Right atrium auricular region (tissue), 2 donors: ENCODE results near the gene RNLS. TPM values are rescaled to one million over a fixed set of nuclear protein-coding genes. Genes with fewer than 3 reads are reported as not detected.

Experiments used
- DNase-seq: peaks from one replicate; pipeline ENCODE4 v3.0.0-alpha.2; 2019; ENCODE audit warnings: low spot score
- H3K27ac ChIP-seq, 2 donors: fragments of 200-600 bp; sonication (generic); 1 replicate in 1 of 2; 2 replicates in 1 of 2; pipeline ENCODE4 v1.5.1; 2016 to 2019
- H3K27me3 ChIP-seq, 2 donors: fragments of 200-600 bp; sonication (generic); one replicate each; pipeline versions ENCODE4 v1.5.1 to v1.6.0; 2017 to 2019
- H3K36me3 ChIP-seq: fragments of 200-600 bp; sonication (generic); one replicate; pipeline ENCODE4 v1.5.1; 2016
- H3K4me1 ChIP-seq, 2 donors: fragments of 200-600 bp; sonication (generic); one replicate each; pipeline versions ENCODE4 v1.5.1 to v1.6.0; 2017 to 2019
- H3K4me3 ChIP-seq, 2 donors: fragments of 200-600 bp; sonication (generic); 1 replicate in 1 of 2; 2 replicates in 1 of 2; pipeline ENCODE4 v1.5.1; 2017 to 2019; ENCODE audit warnings: mild to moderate bottlenecking in 1 of 2, moderate library complexity in 1 of 2
- H3K9me3 ChIP-seq, 2 donors: fragments of 200-600 bp; sonication (generic); one replicate each; pipeline ENCODE4 v1.5.1; 2019
- CTCF ChIP-seq, 2 donors: fragments of 200-600 bp; sonication (generic); IDR thresholded peaks; one replicate each; pipeline ENCODE4 v1.5.1; 2019; ENCODE audit warnings: antibody characterized with exemption in 2 of 2
- total RNA-seq, 2 donors: library from RNA; depleted of rRNA; stranded (reverse); fragments of >200 nt; gene quantifications; one replicate each; pipeline ENCODE4 v1.1.0, GENCODE V29; 2016

Gene RNLS
- total RNA-seq, 2 donors from 2014 or later = 14.9 to 26.8 TPM

- Histone ChIP-seq H3K4me1 (no peaks in the 10 kb centered on the region), H3K27me3 (no peaks in the 10 kb centered on the region), H3K27ac (no peak overlapping the region), H3K4me3 (no peak overlapping the region), H3K9me3 (no peaks in the 10 kb centered on the region), H3K36me3 (no peaks in the 10 kb centered on the region)
- no peak for DNase-seq
- TF ChIP-seq CTCF (IDR thresholded peaks at IDR 0.05) = no peak
Observed at GRCh38 chr10:88439932-88440331, 143.2 kb downstream of the RNLS start.

- no peak overlapping the region for H3K27ac ChIP-seq
Observed at GRCh38 chr10:88437411-88437810, 145.7 kb downstream of the RNLS start.

GRCh38 chr10:88433565-88434186, 149.4 kb downstream of the RNLS start:
- no peak for TF ChIP-seq CTCF (IDR thresholded peaks at IDR 0.05)
- Histone ChIP-seq H3K4me3 (no peak overlapping the region), H3K36me3 (no peaks in the 10 kb centered on the region), H3K4me1 (peaks cover 0 to under 1% of the 10 kb centered on the region in 2 donors), H3K27ac (no peak overlapping the region), H3K9me3 (no peaks in the 10 kb centered on the region), H3K27me3 (no peaks in the 10 kb centered on the region)
- no peak for DNase-seq

More at GRCh38 chr10:88437411-88437810, 145.7 kb downstream of the RNLS start:
- DNase-seq = no peak
- Histone ChIP-seq H3K27me3 (no peaks in the 10 kb centered on the region), H3K9me3 (no peaks in the 10 kb centered on the region), H3K36me3 (no peaks in the 10 kb centered on the region), H3K4me1 (no peaks in the 10 kb centered on the region), H3K4me3 (no peak overlapping the region)
- no peak for TF ChIP-seq CTCF (IDR thresholded peaks at IDR 0.05)

- Histone ChIP-seq H3K36me3 (no peaks in the 10 kb centered on the region), H3K9me3 (no peaks in the 10 kb centered on the region), H3K27ac (no peak overlapping the region), H3K27me3 (no peaks in the 10 kb centered on the region), H3K4me3 (no peak overlapping the region), H3K4me1 (peaks cover 0 to 10% of the 10 kb centered on the region in 2 donors)
- TF ChIP-seq CTCF (IDR thresholded peaks at IDR 0.05) = no peak
- DNase-seq = no peak
Observed at GRCh38 chr10:88431103-88431502, 152.0 kb downstream of the RNLS start.

GRCh38 chr10:88428976-88429375, 154.1 kb downstream of the RNLS start:
- no peaks in the 10 kb centered on the region for H3K27me3 ChIP-seq
- no peak for DNase-seq
- H3K9me3 ChIP-seq = no peaks in the 10 kb centered on the region
- TF ChIP-seq CTCF (IDR thresholded peaks at IDR 0.05) = no peak
- no peak overlapping the region for H3K4me3 ChIP-seq
- H3K36me3 ChIP-seq = no peaks in the 10 kb centered on the region
- H3K4me1 ChIP-seq = peaks cover 0 to 10% of the 10 kb centered on the region in 2 donors
- H3K27ac ChIP-seq = peak overlapping the region in 1 of 2 donors; percentile 61

- Histone ChIP-seq H3K36me3 (no peaks in the 10 kb centered on the region), H3K27ac (peak overlapping the region in 1 of 2 donors; percentile 61), H3K4me3 (no peak overlapping the region), H3K27me3 (no peaks in the 10 kb centered on the region), H3K4me1 (peaks cover 0 to 10% of the 10 kb centered on the region in 2 donors), H3K9me3 (no peaks in the 10 kb centered on the region)
- DNase-seq = no peak
- no peak for TF ChIP-seq CTCF (IDR thresholded peaks at IDR 0.05)
Observed at GRCh38 chr10:88428442-88428841, 154.7 kb downstream of the RNLS start.
